ENCODE measurements around the gene SH3BGRL2.

DNA sequence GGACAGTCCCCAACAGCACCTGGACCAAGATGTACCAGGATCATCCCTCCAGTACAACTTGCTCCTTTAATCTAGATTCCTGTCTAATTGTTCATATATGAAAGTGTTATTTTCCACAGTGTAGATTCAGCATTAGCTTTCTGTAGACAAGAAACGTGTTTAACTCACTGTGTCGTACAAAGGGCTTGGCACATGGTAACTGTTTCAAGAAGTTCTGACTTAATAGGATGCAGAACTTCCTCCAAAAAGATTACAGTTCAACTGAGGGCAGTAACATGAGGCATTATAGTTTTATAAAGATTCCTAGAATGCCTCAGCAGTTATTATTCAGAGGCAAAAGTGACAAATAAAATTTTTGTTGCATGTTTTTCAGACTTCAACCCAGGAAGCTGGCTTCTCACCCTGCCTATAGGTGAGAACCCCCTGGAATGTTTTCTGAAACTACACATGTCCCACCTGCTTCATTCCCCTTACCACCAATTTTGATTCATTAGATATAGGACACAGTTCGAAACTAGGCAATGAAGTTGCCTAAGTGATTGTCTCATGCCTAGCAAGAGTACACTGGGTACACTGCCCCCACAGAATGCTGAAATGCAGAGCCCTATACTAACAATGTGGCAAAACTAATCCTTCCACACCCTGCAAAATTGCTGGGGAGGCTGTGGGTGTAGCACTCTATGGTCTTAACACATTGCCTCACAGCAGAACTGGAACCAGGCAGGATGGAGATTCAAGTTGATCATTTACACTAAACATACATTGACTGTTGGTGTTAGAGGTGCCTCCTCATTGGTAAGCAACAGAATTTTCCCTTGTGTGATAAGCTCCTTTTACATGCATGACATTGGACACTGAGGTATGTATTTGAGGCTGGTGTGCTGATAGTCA lies 22.6 kb upstream of the SH3BGRL2 start:
- TF ChIP-seq, protein P1, sequence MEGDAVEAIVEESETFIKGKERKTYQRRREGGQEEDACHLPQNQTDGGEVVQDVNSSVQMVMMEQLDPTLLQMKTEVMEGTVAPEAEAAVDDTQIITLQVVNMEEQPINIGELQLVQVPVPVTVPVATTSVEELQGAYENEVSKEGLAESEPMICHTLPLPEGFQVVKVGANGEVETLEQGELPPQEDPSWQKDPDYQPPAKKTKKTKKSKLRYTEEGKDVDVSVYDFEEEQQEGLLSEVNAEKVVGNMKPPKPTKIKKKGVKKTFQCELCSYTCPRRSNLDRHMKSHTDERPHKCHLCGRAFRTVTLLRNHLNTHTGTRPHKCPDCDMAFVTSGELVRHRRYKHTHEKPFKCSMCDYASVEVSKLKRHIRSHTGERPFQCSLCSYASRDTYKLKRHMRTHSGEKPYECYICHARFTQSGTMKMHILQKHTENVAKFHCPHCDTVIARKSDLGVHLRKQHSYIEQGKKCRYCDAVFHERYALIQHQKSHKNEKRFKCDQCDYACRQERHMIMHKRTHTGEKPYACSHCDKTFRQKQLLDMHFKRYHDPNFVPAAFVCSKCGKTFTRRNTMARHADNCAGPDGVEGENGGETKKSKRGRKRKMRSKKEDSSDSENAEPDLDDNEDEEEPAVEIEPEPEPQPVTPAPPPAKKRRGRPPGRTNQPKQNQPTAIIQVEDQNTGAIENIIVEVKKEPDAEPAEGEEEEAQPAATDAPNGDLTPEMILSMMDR (IDR thresholded peaks at IDR 0.05): no peak
- TF ChIP-seq POLR2AphosphoS5 (IDR thresholded peaks at IDR 0.05) (peak in 2 of 3 donors; percentile 4 to 56), POLR2A (IDR thresholded peaks at IDR 0.05) (no peak), EP300 (IDR thresholded peaks at IDR 0.05; ENCODE audit: low read depth) (no peak)
